Upper lobe of left lung (tissue), 6 donors: ENCODE measurements around the gene STIM2. TPM values are rescaled to one million over a fixed set of nuclear protein-coding genes. Genes with fewer than 3 reads are reported as not detected.

Source experiments
- ATAC-seq, 2 donors: fragments of 200-7000 bp; cut with Tn5 transposase; one replicate each; pipeline ENCODE4 v1.9.1; 2022; ENCODE audit warnings: mild to moderate bottlenecking in 2 of 2, moderate library complexity in 2 of 2; ENCODE audit not compliant: low FRiP score in 2 of 2
- DNase-seq, 2 donors: peaks; one replicate each; pipeline ENCODE4 v3.0.0-alpha.2; 2019 to 2020
- H3K27ac ChIP-seq, 4 donors: fragments of 200-600 bp; sonication (generic); one replicate each; pipeline ENCODE4 v1.5.1; 2016 to 2019
- H3K27me3 ChIP-seq, 4 donors: fragments of 200-600 bp; sonication (generic); one replicate each; pipeline ENCODE4 v1.5.1; 2017 to 2019
- H3K36me3 ChIP-seq, 4 donors: fragments of 200-600 bp; sonication (generic); one replicate each; pipeline ENCODE4 v1.5.1; 2016 to 2019
- H3K4me1 ChIP-seq, 4 donors: fragments of 200-600 bp; sonication (generic); one replicate each; pipeline ENCODE4 v1.5.1; 2018 to 2019
- H3K4me3 ChIP-seq, 4 donors: fragments of 200-600 bp; sonication (generic); one replicate each; pipeline ENCODE4 v1.5.1; 2017 to 2019; ENCODE audit warnings: mild to moderate bottlenecking in 2 of 4, moderate library complexity in 1 of 4
- H3K9me3 ChIP-seq, 4 donors: fragments of 200-600 bp; sonication (generic); one replicate each; pipeline ENCODE4 v1.5.1; 2018 to 2019
- CTCF ChIP-seq, 6 experiments: fragments of 450-650 bp in 4 of 6; fragments of 200-600 bp in 2 of 6; sonication (generic) in 2 of 6; IDR thresholded peaks; one replicate each; pipeline ENCODE4 v1.5.1; 2016 to 2019; ENCODE audit warnings: antibody characterized with exemption in 6 of 6
- EP300 ChIP-seq, 4 donors: sonication (generic); formaldehyde crosslinking; IDR thresholded peaks; one replicate each; pipeline ENCODE4 v1.5.1; 2017; ENCODE audit warnings: antibody characterized with exemption in 4 of 4, control low read depth in 2 of 4
- POLR2A ChIP-seq, 4 donors: fragments of 450-650 bp; IDR thresholded peaks; one replicate each; pipeline ENCODE4 v1.5.1; 2016 to 2017; ENCODE audit warnings: antibody characterized with exemption in 4 of 4, mild to moderate bottlenecking in 2 of 4
- POLR2AphosphoS5 ChIP-seq, 2 donors: sonication (generic); formaldehyde crosslinking; IDR thresholded peaks; one replicate each; pipeline ENCODE4 v1.5.1; 2017; ENCODE audit warnings: antibody characterized with exemption in 2 of 2
- WGBS, 2 donors: methylation state at CpG; one replicate each; pipeline ENCODE4 v1.1.5; 2017 to 2018; 5-methylcytosine and 5-hydroxymethylcytosine counted together
- total RNA-seq, 6 donors: library from RNA; depleted of rRNA in 4 of 6; stranded (reverse); fragments of >200 nt in 4 of 6; gene quantifications; one replicate each; pipeline versions ENCODE4 v1.1.0 to v1.2.1, GENCODE V29; 2016 to 2021
- donor health status: DM: no; HTN: no; CAD: no; lungs with moderate emphysema.
- donor health status: DM: no; HTN: yes; CAD: no; lungs with severe emphysema.

Gene STIM2
- total RNA-seq, 6 donors from 2014 or later: 21.6 to 54.3 (median 37.8) TPM

- WGBS, 2 donors: 31 to 34% methylated on average over 7 of the region's 7 CpGs
- ATAC-seq: no peak
Observed at GRCh38 chr4:26856906-26857277, 3.7 kb upstream of the STIM2 start.

GRCh38 chr4:26857278-26858034 is 3.2 kb upstream of the STIM2 start:
- DNase-seq: peak; percentile 93 to 99
- ATAC-seq: peak; percentile 78 to 88
- WGBS, 2 donors: 0 to 2% methylated on average over 9 to 62 of the region's 65 CpGs

More at GRCh38 chr4:26856906-26857277, 3.7 kb upstream of the STIM2 start:
- Histone ChIP-seq H3K36me3 (no peaks in the 10 kb centered on the region), H3K4me1 (peaks cover 21 to 25% (median 22%) of the 10 kb centered on the region in 4 donors), H3K9me3 (no peaks in the 10 kb centered on the region), H3K27me3 (no peaks in the 10 kb centered on the region), H3K4me3 (peak overlapping the region in 3 of 4 donors; percentile 54 to 94 (median 81)), H3K27ac (peak overlapping the region; percentile 92 to 97 (median 96))
- TF ChIP-seq POLR2A (IDR thresholded peaks at IDR 0.05): no peak
- TF ChIP-seq POLR2AphosphoS5 (IDR thresholded peaks at IDR 0.05): no peak
- no peak for TF ChIP-seq CTCF (IDR thresholded peaks at IDR 0.05)
- TF ChIP-seq EP300 (IDR thresholded peaks at IDR 0.05): no peak
- DNase-seq: no peak

GRCh38 chr4:26858035-26858918 is 2.4 kb upstream of the STIM2 start:
- TF ChIP-seq EP300 (IDR thresholded peaks at IDR 0.05) (no peak), POLR2A (IDR thresholded peaks at IDR 0.05) (no peak), CTCF (IDR thresholded peaks at IDR 0.05) (no peak), POLR2AphosphoS5 (IDR thresholded peaks at IDR 0.05) (no peak)
- peak overlapping the region; percentile 92 to 97 (median 96) for H3K27ac ChIP-seq
- H3K4me3 ChIP-seq: peak overlapping the region; percentile 49 to 94 (median 68)
- H3K36me3 ChIP-seq: no peaks in the 10 kb centered on the region
- no peak for DNase-seq
- no peak for ATAC-seq
- WGBS, 2 donors: 8 to 9% methylated on average over 17 of the region's 17 CpGs
- H3K27me3 ChIP-seq: no peaks in the 10 kb centered on the region
- H3K4me1 ChIP-seq: peaks cover 28 to 34% (median 30%) of the 10 kb centered on the region in 4 donors
- H3K9me3 ChIP-seq: no peaks in the 10 kb centered on the region

More at GRCh38 chr4:26857278-26858034, 3.2 kb upstream of the STIM2 start:
- Histone ChIP-seq H3K27me3 (no peaks in the 10 kb centered on the region), H3K4me3 (peak overlapping the region; percentile 49 to 94 (median 68)), H3K36me3 (no peaks in the 10 kb centered on the region), H3K4me1 (peaks cover 22 to 28% (median 23%) of the 10 kb centered on the region in 4 donors), H3K9me3 (no peaks in the 10 kb centered on the region), H3K27ac (peak overlapping the region; percentile 92 to 97 (median 96))
- TF ChIP-seq EP300 (IDR thresholded peaks at IDR 0.05): peak in 1 of 4 donors; percentile 45
- peak in 3 of 4 donors; percentile 40 to 92 (median 54) for TF ChIP-seq POLR2A (IDR thresholded peaks at IDR 0.05)
- TF ChIP-seq POLR2AphosphoS5 (IDR thresholded peaks at IDR 0.05): peak; percentile 69 to 84
- TF ChIP-seq CTCF (IDR thresholded peaks at IDR 0.05): peak in 4 of 6 experiments; percentile 38 to 49 (median 45)

- no peaks in the 10 kb centered on the region for H3K9me3 ChIP-seq
- peak overlapping the region in 3 of 4 donors; percentile 54 to 94 (median 93) for H3K4me3 ChIP-seq
- no peaks in the 10 kb centered on the region for H3K36me3 ChIP-seq
- 39 to 46% methylated on average over 3 of the region's 3 CpGs for WGBS, 2 donors
- peaks cover 28 to 37% (median 35%) of the 10 kb centered on the region in 4 donors for H3K4me1 ChIP-seq
- H3K27me3 ChIP-seq: no peaks in the 10 kb centered on the region
- peak overlapping the region; percentile 92 to 97 (median 96) for H3K27ac ChIP-seq
- DNase-seq (peak in 1 of 2 donors; percentile 30), ATAC-seq (no peak)
- no peak for TF ChIP-seq POLR2A (IDR thresholded peaks at IDR 0.05)
- no peak for TF ChIP-seq CTCF (IDR thresholded peaks at IDR 0.05)
- TF ChIP-seq EP300 (IDR thresholded peaks at IDR 0.05): peak in 1 of 4 donors; percentile 34
- no peak for TF ChIP-seq POLR2AphosphoS5 (IDR thresholded peaks at IDR 0.05)
Observed at GRCh38 chr4:26858947-26859401, 1.7 kb upstream of the STIM2 start.
